Neutrophil (primary cell): ENCODE measurements around the gene FARSA.

ENCODE experiments used
- H3K27ac ChIP-seq: fragments of 200-600 bp; sonication (generic); 2 replicates; pipeline ENCODE4 v1.5.1; 2016; ENCODE audit warnings: mild to moderate bottlenecking, moderate library complexity
- H3K27me3 ChIP-seq: fragments of 200-600 bp; sonication (generic); 2 replicates; pipeline ENCODE4 v1.6.0; 2016; ENCODE audit warnings: mild to moderate bottlenecking
- H3K36me3 ChIP-seq: fragments of 200-600 bp; sonication (generic); 2 replicates; pipeline ENCODE4 v1.5.1; 2017
- H3K4me1 ChIP-seq, 2 experiments: fragments of 200-600 bp in 1 of 2; sonication (generic) in 1 of 2; 1 replicate in 1 of 2; 2 replicates in 1 of 2; pipeline versions ENCODE4 v1.5.1 to v1.6.1; 2013 to 2016; ENCODE audit warnings: low read depth in 1 of 2, low read length in 1 of 2, mild to moderate bottlenecking in 1 of 2, moderate library complexity in 1 of 2; ENCODE audit not compliant: control insufficient read depth in 1 of 2, insufficient read depth in 1 of 2
- H3K4me3 ChIP-seq, 2 experiments: fragments of 200-600 bp in 1 of 2; sonication (generic) in 1 of 2; 1 replicate in 1 of 2; 2 replicates in 1 of 2; pipeline ENCODE4 v1.5.1; 2013 to 2016; ENCODE audit warnings: low read depth in 1 of 2, low read length in 1 of 2, mild to moderate bottlenecking in 1 of 2, moderate library complexity in 1 of 2
- H3K9me3 ChIP-seq: fragments of 200-600 bp; sonication (generic); 2 replicates; pipeline ENCODE4 v1.5.1; 2016
- TF ChIP-seq, protein P1 (sequence below): fragments of 200-600 bp; sonication (generic); IDR thresholded peaks from 2 replicates; pipeline ENCODE4 v1.5.1; 2016; ENCODE audit warnings: antibody characterized with exemption

Gene FARSA

DNA sequence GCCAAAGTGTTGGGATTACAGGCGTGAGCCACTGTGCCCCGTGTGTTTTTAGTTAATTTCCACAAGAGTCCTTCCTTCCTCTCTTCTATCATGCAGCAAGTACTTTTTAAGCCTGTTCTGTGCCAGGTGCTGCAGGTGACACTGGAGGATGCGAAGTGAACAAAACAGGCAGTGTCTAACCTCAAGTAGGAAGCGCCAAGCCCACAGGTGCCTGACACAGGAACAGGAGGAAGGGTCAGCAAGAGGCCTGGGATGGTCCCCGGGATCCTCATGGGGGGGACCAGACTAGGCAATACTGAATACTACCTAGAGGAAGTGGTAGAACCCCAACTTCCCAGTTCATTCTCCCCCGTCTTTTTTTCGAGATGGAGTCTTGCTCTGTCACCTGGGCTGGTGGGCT, 3.1 kb upstream of the FARSA start:
- peaks cover 64 to 68% of the 10 kb centered on the region in 2 experiments for H3K4me1 ChIP-seq
- H3K27me3 ChIP-seq = no peaks in the 10 kb centered on the region
- H3K9me3 ChIP-seq = no peaks in the 10 kb centered on the region
- TF ChIP-seq, protein P1, sequence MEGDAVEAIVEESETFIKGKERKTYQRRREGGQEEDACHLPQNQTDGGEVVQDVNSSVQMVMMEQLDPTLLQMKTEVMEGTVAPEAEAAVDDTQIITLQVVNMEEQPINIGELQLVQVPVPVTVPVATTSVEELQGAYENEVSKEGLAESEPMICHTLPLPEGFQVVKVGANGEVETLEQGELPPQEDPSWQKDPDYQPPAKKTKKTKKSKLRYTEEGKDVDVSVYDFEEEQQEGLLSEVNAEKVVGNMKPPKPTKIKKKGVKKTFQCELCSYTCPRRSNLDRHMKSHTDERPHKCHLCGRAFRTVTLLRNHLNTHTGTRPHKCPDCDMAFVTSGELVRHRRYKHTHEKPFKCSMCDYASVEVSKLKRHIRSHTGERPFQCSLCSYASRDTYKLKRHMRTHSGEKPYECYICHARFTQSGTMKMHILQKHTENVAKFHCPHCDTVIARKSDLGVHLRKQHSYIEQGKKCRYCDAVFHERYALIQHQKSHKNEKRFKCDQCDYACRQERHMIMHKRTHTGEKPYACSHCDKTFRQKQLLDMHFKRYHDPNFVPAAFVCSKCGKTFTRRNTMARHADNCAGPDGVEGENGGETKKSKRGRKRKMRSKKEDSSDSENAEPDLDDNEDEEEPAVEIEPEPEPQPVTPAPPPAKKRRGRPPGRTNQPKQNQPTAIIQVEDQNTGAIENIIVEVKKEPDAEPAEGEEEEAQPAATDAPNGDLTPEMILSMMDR = no peak
- H3K4me3 ChIP-seq = peak overlapping the region in 1 of 2 experiments; percentile 100
- peaks cover 14% of the 10 kb centered on the region for H3K36me3 ChIP-seq
- H3K27ac ChIP-seq = peak overlapping the region; percentile 65

DNA sequence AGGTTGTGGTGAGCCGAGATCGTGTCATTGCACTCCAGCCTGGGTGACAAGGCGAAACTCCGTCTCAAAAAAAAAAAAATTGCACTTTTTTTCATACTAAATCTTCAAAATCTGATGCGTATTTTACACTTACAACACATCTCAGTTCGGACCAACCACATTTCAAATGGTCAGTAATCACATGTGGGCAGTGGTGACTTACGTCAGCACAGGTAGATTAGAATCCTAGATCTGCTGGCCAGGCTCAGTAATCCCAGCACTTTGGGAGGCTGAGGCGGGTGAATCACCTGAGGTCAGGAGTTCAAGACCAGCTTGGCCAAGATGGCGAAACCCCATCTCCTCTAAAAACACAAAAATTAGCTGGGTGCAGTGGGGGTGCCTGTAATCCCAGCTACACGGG, 1.6 kb upstream of the FARSA start:
- Histone ChIP-seq H3K36me3 (peaks cover 2% of the 10 kb centered on the region), H3K4me1 (peaks cover 57 to 58% of the 10 kb centered on the region in 2 experiments)
- TF ChIP-seq, protein P1 = no peak

DNA sequence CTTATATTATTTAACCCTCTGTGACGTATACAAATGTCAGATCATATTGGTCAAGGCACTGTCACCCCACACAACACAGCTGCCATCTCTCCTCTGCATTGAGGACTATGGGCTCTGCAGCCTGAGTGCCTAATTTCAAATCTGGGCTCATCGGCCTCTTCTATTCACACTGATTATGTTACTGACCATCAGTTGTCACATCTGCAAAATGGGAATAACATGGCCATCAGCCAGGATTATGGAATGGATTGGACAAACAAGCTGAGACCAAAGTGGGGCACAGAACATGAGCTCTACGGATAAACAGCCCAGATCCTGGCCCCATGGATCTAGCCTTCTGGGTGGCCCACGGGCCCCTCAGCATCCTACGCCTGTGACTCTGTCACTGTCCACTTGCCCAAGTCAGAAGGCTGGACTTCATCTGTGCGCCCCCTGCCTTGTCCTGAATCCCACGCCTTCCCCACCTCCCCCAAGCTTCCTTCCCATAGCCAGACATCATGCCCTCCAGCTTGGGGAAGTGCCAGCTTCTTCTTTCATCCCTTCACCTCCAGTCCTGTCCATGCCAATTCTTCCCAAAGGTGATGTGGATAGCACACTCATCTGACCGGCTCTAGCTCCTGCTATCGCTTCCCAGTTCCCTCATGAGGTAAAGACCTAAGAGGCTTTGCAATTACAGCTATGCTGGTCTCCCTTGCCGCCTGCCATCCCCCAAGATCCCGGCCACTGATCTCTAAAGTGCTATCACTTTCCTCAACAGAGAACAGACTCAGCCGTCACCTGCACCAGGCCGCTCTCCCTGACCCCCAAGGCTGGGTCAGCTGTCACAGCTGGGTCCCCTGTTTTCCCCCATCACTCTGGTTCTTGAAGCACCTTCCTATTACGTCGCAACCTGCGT, 872 bp downstream of the FARSA start:
- peak overlapping the region; percentile 73 to 85 for H3K4me3 ChIP-seq
- no peaks in the 10 kb centered on the region for H3K27me3 ChIP-seq
- peak overlapping the region; percentile 89 for H3K27ac ChIP-seq
- H3K9me3 ChIP-seq = no peaks in the 10 kb centered on the region
- peaks cover 19% of the 10 kb centered on the region for H3K36me3 ChIP-seq
- TF ChIP-seq, protein P1 = no peak
- H3K4me1 ChIP-seq = peaks cover 38 to 40% of the 10 kb centered on the region in 2 experiments

More for the DNA sequence above, 1.6 kb upstream of the FARSA start:
- no peaks in the 10 kb centered on the region for H3K27me3 ChIP-seq
- no peak overlapping the region for H3K27ac ChIP-seq
- no peaks in the 10 kb centered on the region for H3K9me3 ChIP-seq
- no peak overlapping the region for H3K4me3 ChIP-seq

DNA sequence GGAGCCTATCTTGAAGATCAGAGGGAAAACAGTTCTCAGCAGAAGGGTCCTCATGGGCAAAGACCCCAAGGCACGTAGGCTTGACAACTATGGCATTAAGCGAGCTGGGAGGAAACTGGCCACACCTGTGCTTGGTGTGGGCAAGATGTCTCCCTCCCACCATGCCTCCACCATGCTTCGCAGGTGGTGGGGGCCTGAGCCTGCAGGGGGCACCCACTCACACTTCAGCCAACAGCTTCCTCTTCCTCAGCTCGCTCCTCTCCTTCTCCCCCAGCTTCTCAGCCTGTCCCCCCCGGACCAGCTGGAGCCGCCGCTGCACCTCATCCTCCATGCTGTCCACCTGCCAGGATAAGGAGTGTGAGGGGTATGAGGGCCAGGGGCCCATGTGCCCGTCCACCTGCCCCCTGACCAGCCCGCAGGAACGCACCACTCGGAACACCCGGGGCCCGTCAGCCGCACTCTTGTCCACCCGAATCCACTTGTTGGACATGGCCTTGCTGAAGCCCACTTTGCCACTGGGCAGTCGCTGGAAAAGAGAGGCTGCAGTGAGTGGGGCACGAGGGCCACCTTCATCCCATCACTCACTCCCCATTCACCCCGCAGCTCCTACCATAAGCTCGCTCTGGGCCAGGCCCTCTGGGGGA, 3.4 kb downstream of the FARSA start:
- TF ChIP-seq, protein P1 = no peak
- Histone ChIP-seq H3K36me3 (peaks cover 33% of the 10 kb centered on the region), H3K4me3 (no peak overlapping the region), H3K4me1 (peaks cover 21 to 22% of the 10 kb centered on the region in 2 experiments), H3K27me3 (no peaks in the 10 kb centered on the region), H3K9me3 (no peaks in the 10 kb centered on the region), H3K27ac (no peak overlapping the region)

DNA sequence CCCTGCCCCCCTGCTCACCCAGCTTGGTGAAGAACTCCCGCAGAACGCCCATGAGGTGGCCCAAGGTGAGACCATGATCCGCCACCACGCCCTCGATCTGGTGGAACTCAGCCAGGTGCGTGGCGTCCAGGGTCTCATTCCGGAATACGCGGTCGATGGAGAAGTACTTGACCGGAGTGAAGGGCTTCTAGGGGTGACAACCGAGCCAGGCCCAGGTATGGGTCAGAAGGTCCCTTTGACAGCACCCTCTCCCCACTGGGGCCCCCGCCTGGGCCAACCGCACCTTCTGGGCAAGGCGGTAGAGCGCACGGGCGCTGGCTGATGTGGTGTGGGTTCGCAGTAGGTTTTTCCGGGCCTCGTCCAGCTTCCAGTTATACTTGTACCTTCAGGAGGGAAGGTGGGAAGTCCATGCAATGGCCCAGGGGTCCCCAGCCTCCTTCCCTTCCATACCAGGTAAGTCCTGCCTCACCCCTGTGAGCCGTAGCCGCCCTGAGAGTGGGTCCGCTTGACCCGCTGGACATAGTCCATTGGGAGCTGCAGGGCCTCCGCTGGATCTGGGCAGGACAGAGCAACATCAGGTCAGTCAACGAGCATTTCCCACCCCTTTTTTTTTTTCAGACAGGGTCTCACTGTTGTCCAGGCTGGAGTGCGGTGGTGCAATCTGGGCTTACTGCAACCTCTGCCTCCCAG, 8.7 kb downstream of the FARSA start:
- H3K9me3 ChIP-seq = no peaks in the 10 kb centered on the region
- no peaks in the 10 kb centered on the region for H3K4me1 ChIP-seq
- no peak overlapping the region for H3K27ac ChIP-seq
- H3K36me3 ChIP-seq = peaks cover 55% of the 10 kb centered on the region
- no peaks in the 10 kb centered on the region for H3K27me3 ChIP-seq
- no peak overlapping the region for H3K4me3 ChIP-seq
- TF ChIP-seq, protein P1 = no peak
